Adipocyte (in vitro differentiated cells): Measurements from ENCODE around the gene TP73.

Experiments used
- DNase-seq: peaks from one replicate; pipeline ENCODE4 v3.0.0-alpha.2; 2015; ENCODE audit warnings: low read depth
- H3K27me3 ChIP-seq: replicated peaks from 2 replicates; pipeline ENCODE4 v1.7.0; 2013; ENCODE audit warnings: mild to moderate bottlenecking, low read length, moderate library complexity; ENCODE audit not compliant: control insufficient read depth, insufficient read depth
- H3K36me3 ChIP-seq: 2 replicates; pipeline ENCODE4 v1.7.0; 2013; ENCODE audit warnings: low read length, mild to moderate bottlenecking, moderate library complexity; ENCODE audit not compliant: control insufficient read depth, insufficient read depth, severe bottlenecking
- H3K4me1 ChIP-seq: 2 replicates; pipeline ENCODE4 v1.7.0; 2013; ENCODE audit warnings: mild to moderate bottlenecking, low read length, moderate library complexity; ENCODE audit not compliant: control insufficient read depth, insufficient read depth
- H3K4me3 ChIP-seq: 2 replicates; pipeline ENCODE4 v1.7.0; 2013; ENCODE audit warnings: mild to moderate bottlenecking, low read length, moderate library complexity
- H3K9ac ChIP-seq: 2 replicates; pipeline ENCODE4 v1.7.0; 2013; ENCODE audit warnings: mild to moderate bottlenecking, low read length, moderate library complexity
- H3K9me3 ChIP-seq: 2 replicates; pipeline ENCODE4 v1.7.0; 2013; ENCODE audit warnings: mild to moderate bottlenecking, low read length, moderate library complexity; ENCODE audit not compliant: control insufficient read depth

The TP73 gene

DNA sequence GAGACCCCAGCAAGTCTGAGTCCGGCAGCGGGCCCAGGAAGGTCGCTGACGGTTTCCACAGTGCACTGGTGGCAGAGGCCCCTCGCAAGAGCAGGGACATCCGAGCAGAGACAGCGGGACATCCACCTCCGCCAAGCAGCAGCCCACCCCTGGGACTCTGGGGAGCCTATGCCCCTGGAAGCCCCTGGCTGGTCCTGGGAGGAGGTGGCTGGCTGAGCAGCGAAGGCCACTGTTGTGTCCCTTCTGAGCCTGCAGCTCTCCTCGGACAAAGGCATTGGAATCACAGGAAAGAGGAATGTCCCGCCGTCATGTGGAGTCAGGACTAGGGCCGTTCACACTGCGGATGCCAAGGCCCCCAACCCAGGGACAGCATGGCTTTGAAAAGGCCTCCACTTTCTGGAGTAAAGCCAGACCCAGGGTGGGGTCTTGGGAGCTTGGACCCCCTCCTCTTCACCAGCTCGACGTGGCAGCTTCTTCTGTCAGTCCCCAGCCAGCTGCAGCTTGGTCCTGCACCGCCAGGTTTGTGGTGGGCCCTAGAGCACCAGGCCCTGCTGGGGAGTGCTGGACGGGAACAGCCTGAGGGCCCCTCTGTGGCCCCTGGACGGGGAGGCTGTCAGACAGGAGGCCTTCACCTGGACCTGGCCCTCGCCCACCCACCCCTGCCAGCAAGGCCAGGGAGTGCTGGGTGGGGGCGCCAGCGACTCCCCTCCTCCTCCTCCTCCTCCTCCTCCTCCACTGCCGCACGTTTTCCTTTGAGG, 42.4 kb upstream of the TP73 start:
- Histone ChIP-seq H3K4me3 (no peak overlapping the region), H3K36me3 (no peaks in the 10 kb centered on the region), H3K9me3 (no peaks in the 10 kb centered on the region), H3K9ac (no peak overlapping the region), H3K4me1 (peaks cover 3% of the 10 kb centered on the region), H3K27me3 (peaks cover 70% of the 10 kb centered on the region)
- no peak for DNase-seq

DNA sequence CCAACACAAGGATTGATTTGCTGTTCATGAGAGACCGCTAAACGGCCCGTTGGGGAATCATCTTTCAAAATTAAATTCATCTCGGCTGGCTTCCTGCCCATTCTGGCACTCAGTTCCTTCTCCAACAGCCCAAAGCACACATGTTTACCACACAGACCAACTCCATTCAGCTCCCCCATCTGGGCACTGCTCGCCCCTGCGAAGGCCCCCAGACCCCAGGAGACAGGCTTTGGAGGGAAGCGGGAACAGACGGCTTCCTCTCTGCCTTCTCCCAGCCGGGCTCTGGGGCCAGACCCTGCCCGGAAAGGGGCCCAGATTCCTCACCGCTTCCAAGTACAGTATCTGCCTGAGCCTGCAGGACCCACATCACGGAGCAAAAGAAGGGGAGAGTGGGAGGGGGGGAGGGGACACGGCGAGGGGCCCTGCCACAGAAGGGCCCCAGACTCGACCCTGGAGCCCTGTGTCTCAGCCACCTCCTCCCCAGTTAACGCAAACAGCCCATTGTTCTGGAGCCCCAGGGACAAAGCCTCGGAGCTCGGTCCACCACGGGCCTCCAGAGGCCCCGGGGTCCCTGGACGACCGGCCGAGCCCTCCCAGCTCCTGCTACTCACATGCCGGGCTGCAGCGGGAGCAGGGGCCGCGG, 41.7 kb upstream of the TP73 start:
- DNase-seq: peak; percentile 56
- Histone ChIP-seq H3K36me3 (no peaks in the 10 kb centered on the region), H3K9me3 (no peaks in the 10 kb centered on the region), H3K4me3 (no peak overlapping the region), H3K27me3 (peaks cover 71% of the 10 kb centered on the region), H3K9ac (no peak overlapping the region), H3K4me1 (peaks cover 3% of the 10 kb centered on the region)

DNA sequence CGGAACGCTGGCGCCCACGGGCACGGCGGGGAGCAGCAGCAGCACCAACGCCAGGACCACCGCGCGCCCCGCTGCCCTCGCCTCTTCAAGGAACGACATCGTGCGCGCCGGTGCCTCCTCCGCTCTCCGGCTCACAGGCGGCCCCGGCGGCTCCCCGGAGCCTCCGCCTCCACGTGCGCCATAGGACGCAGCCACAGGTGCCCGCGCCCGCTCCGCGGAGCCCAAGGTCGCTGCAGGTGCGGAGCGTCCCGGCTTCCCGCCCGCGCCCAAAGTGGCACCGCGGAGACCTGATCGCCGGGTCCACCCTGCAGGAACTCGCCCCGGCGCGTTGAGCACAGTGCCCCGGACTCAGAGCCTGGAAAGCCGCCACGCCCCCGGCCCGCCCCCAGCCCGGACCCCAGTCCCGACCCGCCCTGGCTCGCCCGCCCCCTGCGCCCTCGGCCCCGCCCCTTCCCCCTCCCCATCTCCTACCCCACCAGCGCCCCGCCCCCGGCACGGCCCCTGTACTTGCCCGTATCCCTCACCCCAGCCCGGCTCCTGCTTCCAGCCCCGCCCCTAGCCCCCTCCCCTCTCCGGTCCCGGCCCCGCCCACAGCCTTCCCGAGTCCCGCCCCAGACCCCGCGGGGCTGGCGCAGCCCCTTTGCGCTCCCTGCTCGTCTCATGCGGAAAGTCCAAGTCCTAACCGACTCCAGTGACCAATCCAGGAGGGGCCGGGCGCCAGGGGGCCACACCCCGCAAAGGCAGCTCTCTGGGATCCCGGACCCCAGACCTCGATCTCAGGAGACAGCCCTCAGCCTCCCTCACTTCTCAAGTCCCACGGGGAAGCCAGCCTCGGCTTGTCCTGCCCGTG, 40.9 kb upstream of the TP73 start, which contains the start of gene MEGF6:
MEGF6 (minus strand) TSS at position 339 of the 850 bp plus-strand sequence; CDS start at position 99, 240 bp downstream.
- Histone ChIP-seq H3K9ac (no peak within 1 kb of the TSS), H3K9me3 (no peaks in the 10 kb centered on the region), H3K27me3 (peaks cover 70% of the 10 kb centered on the region), H3K36me3 (no peaks in the 10 kb centered on the region), H3K4me1 (peaks cover 3% of the 10 kb centered on the region), H3K4me3 (no peak within 1 kb of the TSS)
- peak; percentile 80 for DNase-seq

DNA sequence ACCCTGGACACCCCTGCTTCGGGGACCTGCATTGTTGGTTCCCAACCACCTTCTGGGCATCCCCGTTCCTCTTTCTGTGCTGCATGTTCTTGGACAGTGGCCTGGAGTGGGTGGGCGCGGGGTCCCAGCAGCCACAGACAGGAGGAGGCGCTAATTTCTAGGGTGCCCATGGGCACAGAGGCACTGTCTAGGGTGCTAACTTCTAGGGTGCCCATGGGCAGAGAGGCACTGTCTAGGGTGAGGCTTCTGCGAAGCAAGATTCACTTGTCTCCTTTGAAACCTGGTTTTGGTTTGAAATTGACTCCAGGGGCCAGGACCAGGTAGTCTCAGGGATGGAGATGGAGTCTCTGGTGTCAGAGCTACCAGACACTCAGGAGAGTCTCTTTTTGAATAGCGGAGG, 40.2 kb upstream of the TP73 start:
- peaks cover 70% of the 10 kb centered on the region for H3K27me3 ChIP-seq
- peaks cover 3% of the 10 kb centered on the region for H3K4me1 ChIP-seq
- H3K4me3 ChIP-seq: no peak overlapping the region
- no peaks in the 10 kb centered on the region for H3K9me3 ChIP-seq
- H3K36me3 ChIP-seq: no peaks in the 10 kb centered on the region
- H3K9ac ChIP-seq: no peak overlapping the region
- DNase-seq: no peak

DNA sequence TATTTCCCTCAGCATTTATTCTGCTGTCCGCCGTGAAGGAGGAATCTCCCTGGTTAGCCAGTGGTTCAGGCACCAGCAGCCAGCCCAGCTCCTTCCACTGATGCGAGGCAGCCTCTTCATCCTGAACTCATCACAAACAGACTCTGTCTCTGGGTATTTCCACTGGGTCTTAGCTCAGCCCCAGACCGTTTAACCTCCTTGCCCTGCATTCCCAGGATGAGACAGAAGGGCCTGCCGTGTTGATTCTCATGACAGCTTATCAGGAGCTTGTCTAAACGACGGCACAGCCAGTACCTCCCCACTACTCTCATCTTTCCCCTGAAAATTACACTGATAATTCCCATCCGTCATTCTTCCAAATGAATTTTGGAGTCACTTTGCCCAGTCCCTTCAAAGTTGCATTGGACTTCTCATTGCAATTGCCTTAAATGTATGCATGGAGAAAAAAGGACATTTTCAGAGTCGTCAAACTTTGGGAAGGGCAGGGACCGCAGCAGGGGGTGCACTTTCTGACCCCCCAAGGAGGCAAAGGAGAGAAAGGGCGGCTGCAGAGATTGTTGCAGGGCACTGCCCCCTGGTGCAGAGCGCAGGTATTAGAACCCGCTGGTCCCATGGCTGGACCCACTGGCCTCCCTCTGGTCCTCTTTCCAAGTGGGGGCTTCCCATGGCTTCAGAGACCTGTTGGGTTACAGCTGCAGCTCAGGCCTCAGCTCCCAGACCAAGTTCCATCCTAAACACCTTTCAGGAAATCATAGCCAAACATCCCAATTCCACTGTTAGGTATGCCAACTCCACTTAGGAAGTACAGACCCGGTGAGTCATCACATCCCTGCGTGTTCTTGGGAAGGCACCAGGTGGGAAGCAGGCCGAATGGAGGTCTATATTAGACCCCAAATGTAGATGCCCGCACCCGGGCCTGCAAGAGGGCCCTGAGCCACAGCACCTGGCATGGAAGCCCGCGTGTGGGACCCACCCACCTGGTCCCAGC, 37.3 kb upstream of the TP73 start:
- H3K36me3 ChIP-seq: no peaks in the 10 kb centered on the region
- H3K27me3 ChIP-seq: peaks cover 62% of the 10 kb centered on the region
- no peaks in the 10 kb centered on the region for H3K9me3 ChIP-seq
- H3K4me3 ChIP-seq: no peak overlapping the region
- H3K4me1 ChIP-seq: peaks cover 7% of the 10 kb centered on the region
- DNase-seq: peak; percentile 28
- no peak overlapping the region for H3K9ac ChIP-seq

DNA sequence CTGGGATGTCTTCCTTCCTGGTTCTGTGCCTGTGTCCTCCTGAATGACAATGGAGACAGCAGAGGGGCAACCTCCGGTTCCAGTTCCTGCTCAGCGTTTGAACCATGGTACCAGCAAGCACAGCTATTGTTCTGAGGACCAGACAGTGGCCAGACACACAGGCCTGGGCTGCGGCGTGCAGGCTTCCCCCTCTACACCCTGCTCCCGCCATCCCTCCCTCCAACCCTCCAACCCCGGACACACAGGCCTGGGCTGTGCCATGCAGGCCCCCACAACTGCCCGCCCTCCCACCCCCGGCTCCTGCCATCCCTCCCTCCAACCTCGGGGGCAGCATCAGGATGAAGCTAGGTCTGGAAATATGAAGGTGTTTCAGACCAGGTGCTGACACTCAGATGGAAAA, 35.5 kb upstream of the TP73 start:
- no peak for DNase-seq
- Histone ChIP-seq H3K4me3 (no peak overlapping the region), H3K9ac (no peak overlapping the region), H3K27me3 (peaks cover 57% of the 10 kb centered on the region), H3K9me3 (no peaks in the 10 kb centered on the region), H3K4me1 (peaks cover 4% of the 10 kb centered on the region), H3K36me3 (no peaks in the 10 kb centered on the region)

DNA sequence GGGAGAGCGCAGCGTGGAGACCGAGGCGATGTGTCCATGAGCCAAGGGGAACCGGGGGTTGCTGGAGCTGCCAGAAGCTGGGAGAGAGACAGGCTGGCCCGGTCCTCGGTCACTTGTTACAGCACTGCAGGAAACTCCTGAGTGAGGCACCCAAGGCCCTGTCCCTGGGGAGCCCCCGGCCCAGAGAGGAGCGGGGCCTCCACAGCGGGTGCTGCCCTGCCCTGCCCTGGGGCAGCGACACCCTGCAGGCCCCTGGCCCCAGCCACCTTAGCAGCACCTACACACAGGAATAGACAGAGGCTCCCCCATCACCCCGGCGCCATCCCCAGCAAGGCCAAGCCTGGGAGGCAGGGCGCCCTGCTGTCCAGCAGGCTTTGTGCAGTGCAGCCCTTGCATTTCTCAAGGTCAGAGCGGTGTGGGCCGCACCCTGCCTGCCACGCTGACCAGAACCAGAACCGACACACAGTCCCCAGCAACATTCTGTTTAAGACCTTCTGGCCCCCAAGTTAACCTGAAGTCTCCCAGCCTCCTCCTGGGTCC, 34.4 kb upstream of the TP73 start:
- Histone ChIP-seq H3K4me1 (peaks cover 6% of the 10 kb centered on the region), H3K9ac (no peak overlapping the region), H3K4me3 (no peak overlapping the region), H3K36me3 (no peaks in the 10 kb centered on the region), H3K27me3 (peaks cover 47% of the 10 kb centered on the region), H3K9me3 (no peaks in the 10 kb centered on the region)
- no peak for DNase-seq

DNA sequence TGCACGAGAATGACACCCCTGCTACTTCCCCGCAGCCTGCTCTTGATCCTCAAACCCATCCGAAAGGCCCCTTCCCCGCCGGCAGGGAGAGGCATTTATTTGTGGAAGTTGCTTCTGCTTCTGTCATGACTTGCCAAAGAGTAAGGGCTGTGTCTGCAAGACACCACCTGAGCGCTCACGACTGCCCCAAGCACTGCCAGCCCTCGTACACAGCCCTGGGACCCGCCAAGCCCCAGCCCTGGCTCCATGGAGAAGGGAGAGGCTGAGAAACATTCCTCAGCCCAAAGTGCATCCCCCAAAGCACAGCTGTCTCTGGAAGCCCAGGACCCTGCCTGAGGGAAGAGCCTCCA, 33.8 kb upstream of the TP73 start:
- Histone ChIP-seq H3K36me3 (no peaks in the 10 kb centered on the region), H3K9me3 (no peaks in the 10 kb centered on the region), H3K4me1 (peaks cover 12% of the 10 kb centered on the region), H3K4me3 (no peak overlapping the region), H3K9ac (no peak overlapping the region), H3K27me3 (peaks cover 41% of the 10 kb centered on the region)
- no peak for DNase-seq

DNA sequence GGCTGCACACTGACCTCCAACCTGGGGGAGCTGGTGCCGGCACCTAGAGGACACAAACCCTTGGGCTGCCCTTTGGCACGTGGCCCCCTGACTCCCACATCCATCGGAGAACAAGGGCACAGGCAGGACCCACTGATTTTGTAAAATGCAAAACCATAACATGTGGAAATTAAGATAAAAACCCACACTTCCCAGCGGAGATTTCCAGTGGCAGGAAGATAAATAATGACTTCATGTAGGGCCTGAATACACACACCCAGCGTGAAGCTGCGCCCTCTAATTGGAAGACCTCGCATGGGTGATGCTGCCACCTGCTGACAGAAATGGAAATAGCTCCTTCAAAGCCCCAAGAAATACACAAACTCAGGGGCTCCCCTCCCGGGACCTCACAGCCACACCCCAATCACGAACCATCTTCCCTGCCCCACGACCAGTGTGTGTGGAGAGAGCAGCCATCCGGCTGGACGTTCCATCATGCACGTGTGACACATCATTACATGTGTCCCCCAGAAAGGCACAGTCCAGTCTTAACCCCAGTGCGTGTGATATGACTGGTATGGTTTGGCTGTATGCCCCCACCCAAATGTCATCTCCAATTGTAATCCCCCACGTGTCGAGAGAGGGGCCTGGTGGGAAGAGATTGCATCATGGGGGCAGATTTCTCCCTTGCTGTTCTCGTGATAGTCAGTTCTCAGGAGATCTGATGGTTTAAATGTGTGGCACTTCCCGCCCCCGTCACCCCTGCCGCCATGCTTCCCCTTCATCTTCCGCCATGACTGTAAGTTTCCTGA, 33.2 kb upstream of the TP73 start:
- peak; percentile 92 for DNase-seq
- H3K9ac ChIP-seq: no peak overlapping the region
- H3K27me3 ChIP-seq: peaks cover 35% of the 10 kb centered on the region
- no peak overlapping the region for H3K4me3 ChIP-seq
- peaks cover 16% of the 10 kb centered on the region for H3K4me1 ChIP-seq
- H3K36me3 ChIP-seq: no peaks in the 10 kb centered on the region
- no peaks in the 10 kb centered on the region for H3K9me3 ChIP-seq

DNA sequence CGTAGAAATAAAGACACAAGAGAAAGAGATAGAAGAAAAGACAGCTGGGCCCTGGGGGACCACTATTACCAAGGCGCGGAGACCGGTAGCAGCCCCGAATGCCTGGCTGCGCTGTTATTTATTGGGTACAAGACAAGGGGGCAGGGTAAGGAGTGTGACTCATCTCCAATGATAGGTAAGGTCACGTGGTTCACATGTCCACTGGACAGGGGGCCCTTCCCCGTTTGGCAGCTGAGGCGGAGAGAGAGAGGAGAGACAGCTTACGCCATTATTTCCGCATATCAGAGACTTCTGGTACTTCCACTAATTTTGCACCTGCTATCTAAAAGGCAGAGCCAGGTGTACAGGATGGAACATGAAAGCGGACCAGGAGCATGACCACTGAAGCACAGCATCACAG, 31.6 kb upstream of the TP73 start:
- Histone ChIP-seq H3K4me1 (peaks cover 19% of the 10 kb centered on the region), H3K27me3 (peaks cover 19% of the 10 kb centered on the region), H3K36me3 (no peaks in the 10 kb centered on the region), H3K9ac (no peak overlapping the region), H3K4me3 (no peak overlapping the region), H3K9me3 (no peaks in the 10 kb centered on the region)
- DNase-seq: no peak
